Endometrial microvascular endothelial cells (primary cell): ENCODE results near the gene NR5A1. TPM values are rescaled to one million over a fixed set of nuclear protein-coding genes. Genes with fewer than 3 reads are reported as not detected.

Experiments used
- in situ Hi-C: cut with HindIII; loops from 2 replicates; pipeline ENCODE4 v1.10.0; 2017; ENCODE audit warnings: low sequenced_read_pairs, low pct_unique_long_range_greater_than_20kb; ENCODE audit errors: inconsistent ontology term
- total RNA-seq: library from RNA; depleted of rRNA; stranded (reverse); fragments of >200 nt; gene quantifications from one replicate; pipeline ENCODE4 v1.2.3, GENCODE V29; 2015; ENCODE audit errors: inconsistent ontology term

NR5A1 gene
- total RNA-seq, 1 donor from 2014 or later, result not detected

DNA sequence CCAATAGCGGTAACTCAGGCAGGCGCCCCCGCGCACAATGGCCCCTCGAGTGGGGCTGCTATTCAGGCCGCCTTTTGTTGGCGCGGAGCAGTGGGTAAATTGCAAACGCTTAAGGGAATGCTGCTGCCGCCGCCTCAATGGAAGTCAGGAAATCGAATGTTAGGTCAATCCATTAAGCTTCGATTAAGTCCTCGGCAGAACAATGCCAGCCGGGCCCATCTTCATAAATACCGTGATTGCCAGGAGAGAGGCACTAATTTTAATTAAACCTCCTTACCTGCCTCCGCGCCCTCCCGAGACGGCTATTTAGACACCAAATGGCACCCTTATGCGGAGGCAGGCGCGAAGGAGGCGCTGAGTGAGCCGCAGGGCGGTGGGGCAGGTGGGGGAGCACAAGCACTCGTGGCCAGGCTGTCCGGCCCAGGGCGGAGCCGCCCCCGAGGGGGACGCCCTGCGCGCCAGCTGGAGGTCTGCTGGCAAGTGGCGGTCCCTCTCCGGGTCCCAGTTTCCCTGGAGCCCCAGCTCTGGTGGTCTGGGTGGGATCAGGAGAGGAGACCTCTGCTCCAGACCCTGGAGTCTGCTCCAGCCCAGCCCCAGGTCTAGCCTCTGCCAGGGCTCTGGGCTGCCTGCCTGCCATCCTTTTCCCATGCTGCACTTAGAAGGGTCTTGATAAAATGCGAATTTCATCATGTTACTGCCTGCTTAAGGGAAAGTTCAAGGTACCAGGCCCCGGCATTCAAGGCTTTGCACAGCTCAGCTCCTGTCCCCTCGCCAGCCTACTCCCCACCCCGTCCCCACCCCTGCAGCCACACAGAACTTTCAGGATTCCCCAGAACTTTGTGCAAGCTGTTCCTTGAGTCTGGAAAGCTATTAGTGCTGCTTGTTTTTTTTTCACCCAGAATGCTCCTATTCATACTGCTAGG, 19.7 kb downstream of the NR5A1 start:
- in situ Hi-C loops, result no loop called here

DNA sequence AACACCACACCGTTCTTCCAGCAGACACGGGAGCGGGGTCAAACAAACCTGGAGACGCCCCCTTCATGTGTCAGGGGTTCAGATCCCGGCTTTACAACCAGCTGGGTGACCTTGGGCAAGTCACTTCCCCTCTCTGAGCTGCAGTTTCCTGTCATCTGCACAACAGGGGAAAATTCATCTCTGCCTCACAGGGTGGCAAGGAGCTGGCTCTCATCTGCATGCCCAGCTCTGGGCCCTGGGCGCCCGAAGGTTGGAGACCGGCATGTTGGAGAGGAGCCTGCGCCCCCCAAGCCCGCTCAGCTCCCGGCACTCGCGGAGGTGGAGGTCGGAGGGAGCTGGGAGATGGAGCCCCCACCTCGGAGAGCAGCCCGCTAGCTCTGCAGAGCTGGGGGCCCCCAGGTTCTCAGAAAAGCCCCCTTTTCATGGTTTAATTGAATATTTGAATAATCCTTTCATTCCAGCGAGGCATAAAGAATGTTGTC, 20.4 kb downstream of the NR5A1 start:
- in situ Hi-C loops, result no loop called here

GRCh38 chr9:124485936-124486335, 21.3 kb downstream of the NR5A1 start:
- in situ Hi-C loops, result no loop called here

GRCh38 chr9:124485201-124485600, 22.0 kb downstream of the NR5A1 start:
- in situ Hi-C loops, result no loop called here

DNA sequence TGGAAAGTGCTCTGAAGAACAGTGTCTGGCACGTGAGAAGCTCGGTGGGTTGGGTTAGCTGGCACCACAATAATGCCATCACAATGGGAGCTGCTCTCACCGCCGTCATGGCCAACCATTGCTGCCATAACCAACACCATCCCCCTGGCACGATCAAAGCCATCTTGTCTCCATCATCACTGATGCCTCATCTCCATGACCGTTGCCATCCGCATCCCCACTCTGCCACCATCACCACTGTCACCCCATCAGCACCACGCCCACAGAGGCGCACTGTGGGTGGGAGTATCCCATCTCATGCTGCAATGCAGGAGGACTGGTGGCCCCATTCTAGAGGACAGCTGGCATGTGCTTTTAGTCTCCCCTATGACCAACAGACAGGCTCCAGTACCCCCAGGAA, 23.7 kb downstream of the NR5A1 start:
- in situ Hi-C loops, result no loop called here

DNA sequence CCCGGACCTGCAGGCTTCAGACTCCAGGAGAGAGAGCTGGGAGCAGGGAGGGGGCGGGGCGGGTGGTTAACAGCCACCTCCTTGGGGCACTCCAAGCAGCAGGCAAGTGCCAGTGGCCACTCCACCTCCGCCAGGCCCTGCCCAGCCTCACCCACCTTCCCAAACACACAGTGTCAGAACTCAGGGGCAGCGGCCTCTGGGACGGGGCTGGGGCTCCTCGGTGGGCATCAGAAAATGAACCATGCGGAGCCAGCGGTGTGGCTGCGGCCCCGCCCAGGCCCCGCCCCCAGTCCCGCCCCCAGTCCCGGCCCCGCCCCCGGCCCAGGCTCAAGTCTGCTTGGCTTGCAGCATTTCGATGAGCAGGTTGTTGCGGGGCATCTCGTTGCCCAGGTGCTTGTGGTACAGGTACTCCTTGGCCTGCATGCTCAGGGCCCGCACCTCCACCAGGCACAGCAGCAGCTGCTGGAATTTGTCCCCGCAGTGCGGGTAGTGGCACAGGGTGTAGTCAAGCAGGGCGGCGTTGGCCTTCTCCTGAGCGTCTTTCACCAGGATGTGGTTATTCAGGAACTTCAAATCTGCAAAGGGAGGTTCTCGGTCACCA, 24.7 kb downstream of the NR5A1 start:
- in situ Hi-C loops, result no loop called here

GRCh38 chr9:124481115-124481514, 26.1 kb downstream of the NR5A1 start:
- in situ Hi-C loops, result no loop called here

DNA sequence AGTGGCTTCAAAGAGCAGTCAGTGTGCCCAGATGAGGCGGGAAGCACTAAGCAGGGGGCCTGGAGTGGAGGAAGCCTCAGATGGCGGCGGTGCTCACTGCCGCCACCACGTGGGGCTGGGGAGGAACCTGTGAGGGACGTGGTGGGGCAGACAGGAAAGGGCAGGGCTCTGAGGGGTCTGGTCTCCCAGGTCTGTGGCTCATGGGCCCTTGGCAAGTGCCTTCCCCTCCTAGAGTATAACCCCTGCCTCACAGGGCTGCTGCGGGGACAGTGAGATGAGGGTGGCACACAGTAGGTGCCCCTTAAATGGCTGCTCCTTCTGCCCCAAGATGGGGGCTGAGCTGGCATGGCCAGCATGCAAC, 26.6 kb downstream of the NR5A1 start:
- in situ Hi-C loops, result no loop called here

GRCh38 chr9:124479947-124480620, 27.1 kb downstream of the NR5A1 start:
- in situ Hi-C loops, result no loop called here

DNA sequence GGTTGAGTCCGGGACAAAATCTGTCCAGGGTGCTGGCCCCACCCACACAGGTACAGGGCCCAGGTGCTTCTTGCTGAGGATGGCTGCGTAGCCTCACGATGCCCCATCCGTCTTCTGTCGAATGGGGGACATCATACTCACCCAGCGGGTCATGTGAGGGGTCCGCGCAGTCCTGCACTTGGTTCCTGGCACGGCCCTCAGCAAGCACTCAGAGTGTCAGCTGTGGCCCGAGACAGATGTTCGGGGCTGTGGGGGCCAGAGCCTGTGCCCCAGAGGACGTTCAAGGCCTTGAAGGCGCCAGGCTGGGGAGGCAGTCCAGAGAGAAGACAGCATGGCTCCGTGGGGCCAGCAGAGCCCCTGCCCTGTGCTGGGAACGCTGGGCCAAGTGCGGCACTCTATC, 27.8 kb downstream of the NR5A1 start:
- in situ Hi-C loops, result no loop called here

GRCh38 chr9:124478354-124478753, 28.8 kb downstream of the NR5A1 start:
- in situ Hi-C loops, result no loop called here

GRCh38 chr9:124477648-124478285, 29.4 kb downstream of the NR5A1 start:
- in situ Hi-C loops, result no loop called here

GRCh38 chr9:124477211-124477647, 30.0 kb downstream of the NR5A1 start:
- in situ Hi-C loops, result no loop called here

DNA sequence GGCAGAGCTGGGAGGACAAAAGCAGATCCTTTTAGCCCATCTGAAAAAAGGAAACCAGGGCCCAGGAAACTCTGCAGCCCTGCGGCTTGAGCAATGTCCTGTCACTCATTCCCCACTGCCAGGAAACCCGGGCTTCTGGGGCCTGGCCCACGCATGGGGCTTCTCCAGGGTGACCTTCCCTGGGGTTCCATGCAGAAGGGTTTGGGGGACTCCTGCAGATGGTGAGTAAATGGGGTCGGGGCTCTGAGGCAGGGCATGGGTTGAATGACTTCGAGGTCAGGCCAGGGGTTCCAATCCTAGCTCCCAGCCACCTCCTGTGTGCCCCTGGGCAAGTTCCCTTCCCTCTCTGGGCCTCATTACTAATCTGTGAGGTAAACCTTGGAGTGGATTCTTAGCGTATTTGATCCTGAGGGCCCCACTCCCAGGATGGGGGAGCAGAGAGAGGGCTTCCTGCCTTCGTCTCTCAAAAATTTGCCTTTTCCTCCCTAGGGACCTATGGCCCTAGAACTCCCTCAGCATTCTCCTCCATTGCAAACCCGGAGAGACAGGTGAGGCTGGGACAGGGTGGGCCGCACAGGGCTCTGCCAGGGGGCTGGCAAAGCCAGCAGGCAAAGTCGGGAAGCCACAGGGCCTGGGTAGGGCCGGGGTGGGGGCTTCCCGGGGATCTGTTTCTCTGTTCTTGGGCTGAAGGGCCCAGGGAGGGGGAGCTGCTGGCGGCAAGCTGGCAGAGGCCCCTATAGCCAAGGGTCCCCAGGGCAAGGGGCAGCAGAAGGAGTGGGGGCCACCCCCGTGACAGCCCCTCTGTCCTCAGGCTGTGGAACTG, 31.1 kb downstream of the NR5A1 start:
- in situ Hi-C loops, result no loop called here

- in situ Hi-C loops, result no loop called here
Observed at GRCh38 chr9:124475158-124475867, 31.9 kb downstream of the NR5A1 start.

DNA sequence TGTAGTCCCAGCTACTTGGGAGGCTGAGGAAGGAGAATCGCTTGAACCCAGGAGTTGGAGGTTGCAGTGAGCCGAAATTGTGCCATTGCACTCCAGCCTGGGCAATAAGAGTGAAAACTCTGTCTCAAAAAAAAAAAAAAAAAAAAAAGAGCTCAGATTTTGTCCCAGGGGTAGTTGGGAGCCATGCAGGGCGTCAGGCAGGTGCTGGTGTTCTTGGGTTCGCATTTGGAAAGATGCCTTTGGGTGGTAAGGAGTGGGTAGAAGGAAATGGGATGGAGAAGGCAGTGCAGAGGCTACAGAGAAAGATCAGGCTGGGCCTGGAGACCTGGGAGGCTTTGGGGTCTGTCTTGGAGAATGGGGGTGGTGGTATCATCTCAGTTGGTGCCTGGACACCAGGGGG, 33.0 kb downstream of the NR5A1 start:
- in situ Hi-C loops, result no loop called here

DNA sequence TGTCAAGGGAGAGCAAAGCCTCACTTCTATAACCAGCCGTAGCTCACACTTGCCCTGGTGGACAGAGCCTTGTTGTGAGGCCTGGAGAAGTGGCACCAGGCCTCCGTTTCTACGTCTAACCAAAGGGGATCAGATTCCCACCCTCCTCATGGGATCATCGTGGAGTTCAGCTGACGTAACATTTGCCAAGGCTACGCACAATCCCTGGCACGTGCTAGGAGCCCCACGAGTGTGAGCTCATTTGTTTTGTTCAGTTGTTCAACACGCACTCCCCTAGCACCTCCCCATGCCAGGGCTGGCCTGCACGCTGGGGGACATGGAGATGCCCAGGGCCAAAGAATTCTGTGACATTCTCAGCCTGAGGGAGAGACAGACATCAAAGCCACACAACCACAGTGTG, 33.9 kb downstream of the NR5A1 start:
- in situ Hi-C loops, result no loop called here

- in situ Hi-C loops, result no loop called here
Observed at GRCh38 chr9:124472770-124473169, 34.4 kb downstream of the NR5A1 start.
